ENCODE results near the gene ETV3L.

The ETV3L gene

GRCh38 chr1:157131281-157131680 is 31.7 kb upstream of the ETV3L start:
- 0 out of 2 replicates have a peak, but pooled peaks cover 2% of the 10 kb centered on the region for H3F3A ChIP-seq (ENCODE audit: control insufficient read depth, insufficient read depth)
- no peak overlapping the region for H3K27ac ChIP-seq (ENCODE audit: low read depth, low read length)
- no peak overlapping the region for H3K4me2 ChIP-seq (ENCODE audit: low read length)
- H3K79me2 ChIP-seq (ENCODE audit: control insufficient read depth, low read length): peaks cover 13% of the 10 kb centered on the region
- H3K4me3 ChIP-seq (ENCODE audit: low read length): no peak overlapping the region
- TF ChIP-seq, protein P1, sequence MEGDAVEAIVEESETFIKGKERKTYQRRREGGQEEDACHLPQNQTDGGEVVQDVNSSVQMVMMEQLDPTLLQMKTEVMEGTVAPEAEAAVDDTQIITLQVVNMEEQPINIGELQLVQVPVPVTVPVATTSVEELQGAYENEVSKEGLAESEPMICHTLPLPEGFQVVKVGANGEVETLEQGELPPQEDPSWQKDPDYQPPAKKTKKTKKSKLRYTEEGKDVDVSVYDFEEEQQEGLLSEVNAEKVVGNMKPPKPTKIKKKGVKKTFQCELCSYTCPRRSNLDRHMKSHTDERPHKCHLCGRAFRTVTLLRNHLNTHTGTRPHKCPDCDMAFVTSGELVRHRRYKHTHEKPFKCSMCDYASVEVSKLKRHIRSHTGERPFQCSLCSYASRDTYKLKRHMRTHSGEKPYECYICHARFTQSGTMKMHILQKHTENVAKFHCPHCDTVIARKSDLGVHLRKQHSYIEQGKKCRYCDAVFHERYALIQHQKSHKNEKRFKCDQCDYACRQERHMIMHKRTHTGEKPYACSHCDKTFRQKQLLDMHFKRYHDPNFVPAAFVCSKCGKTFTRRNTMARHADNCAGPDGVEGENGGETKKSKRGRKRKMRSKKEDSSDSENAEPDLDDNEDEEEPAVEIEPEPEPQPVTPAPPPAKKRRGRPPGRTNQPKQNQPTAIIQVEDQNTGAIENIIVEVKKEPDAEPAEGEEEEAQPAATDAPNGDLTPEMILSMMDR (IDR thresholded peaks at IDR 0.05; ENCODE audit: low read depth, low read length, poor library complexity, severe bottlenecking): no peak
- TF ChIP-seq EZH2phosphoT487 (IDR thresholded peaks at IDR 0.05; ENCODE audit: borderline replicate concordance, low read length): no peak
- 0 out of 2 replicates have a peak, but pooled peaks cover 3% of the 10 kb centered on the region for H4K20me1 ChIP-seq (ENCODE audit: control insufficient read depth, insufficient read depth, low read depth, low read length)
- no peaks in the 10 kb centered on the region for H3K9me2 ChIP-seq (replicated peaks; ENCODE audit: control insufficient read depth, low read length)
- no peaks in the 10 kb centered on the region for H3K27me3 ChIP-seq (ENCODE audit: control insufficient read depth, low read length)
- peaks cover 76% of the 10 kb centered on the region for H3K36me3 ChIP-seq (ENCODE audit: control insufficient read depth, low read length)
- H3K4me1 ChIP-seq (ENCODE audit: control insufficient read depth, low read length): peaks cover 4% of the 10 kb centered on the region
- no peaks in the 10 kb centered on the region for H3K9me3 ChIP-seq (ENCODE audit: control insufficient read depth, insufficient read depth, low read length)

- H3K4me1 ChIP-seq (ENCODE audit: control insufficient read depth, low read length): no peaks in the 10 kb centered on the region
- H3K4me2 ChIP-seq (ENCODE audit: low read length): no peak overlapping the region
- no peak overlapping the region for H3K4me3 ChIP-seq (ENCODE audit: low read length)
- H3F3A ChIP-seq (ENCODE audit: control insufficient read depth, insufficient read depth): no peaks in the 10 kb centered on the region; the same call in 1 of the 2 replicates
- peaks cover 2% of the 10 kb centered on the region; the same call in 1 of the 2 replicates for H3K79me2 ChIP-seq (ENCODE audit: control insufficient read depth, low read length)
- H3K9me3 ChIP-seq (ENCODE audit: control insufficient read depth, insufficient read depth, low read length): no peaks in the 10 kb centered on the region
- TF ChIP-seq, protein P1 (IDR thresholded peaks at IDR 0.05; ENCODE audit: low read depth, low read length, poor library complexity, severe bottlenecking): peak; percentile 37
- TF ChIP-seq EZH2phosphoT487 (IDR thresholded peaks at IDR 0.05; ENCODE audit: borderline replicate concordance, low read length): no peak
- H3K9me2 ChIP-seq (replicated peaks; ENCODE audit: control insufficient read depth, low read length): no peaks in the 10 kb centered on the region
- H3K27ac ChIP-seq (ENCODE audit: low read depth, low read length): no peak overlapping the region
- peaks cover 49% of the 10 kb centered on the region for H3K36me3 ChIP-seq (ENCODE audit: control insufficient read depth, low read length)
- no peaks in the 10 kb centered on the region for H4K20me1 ChIP-seq (ENCODE audit: control insufficient read depth, insufficient read depth, low read depth, low read length)
- no peaks in the 10 kb centered on the region for H3K27me3 ChIP-seq (ENCODE audit: control insufficient read depth, low read length)
These were observed 25.2 kb upstream of the ETV3L start for GRCh38 chr1:157124855-157125254.

GRCh38 chr1:157119448-157119847 is 19.8 kb upstream of the ETV3L start:
- H3K27ac ChIP-seq (ENCODE audit: low read depth, low read length): no peak overlapping the region
- TF ChIP-seq EZH2phosphoT487 (IDR thresholded peaks at IDR 0.05; ENCODE audit: borderline replicate concordance, low read length): no peak
- TF ChIP-seq, protein P1 (IDR thresholded peaks at IDR 0.05; ENCODE audit: low read depth, low read length, poor library complexity, severe bottlenecking): no peak

More at GRCh38 chr1:157119448-157119847, 19.8 kb upstream of the ETV3L start:
- Histone ChIP-seq H3F3A (ENCODE audit: control insufficient read depth, insufficient read depth) (no peaks in the 10 kb centered on the region; the same call in 1 of the 2 replicates), H3K4me3 (ENCODE audit: low read length) (no peak overlapping the region), H3K9me2 (replicated peaks; ENCODE audit: control insufficient read depth, low read length) (no peaks in the 10 kb centered on the region), H3K36me3 (ENCODE audit: control insufficient read depth, low read length) (peaks cover 19% of the 10 kb centered on the region), H4K20me1 (ENCODE audit: control insufficient read depth, insufficient read depth, low read depth, low read length) (no peaks in the 10 kb centered on the region), H3K4me1 (ENCODE audit: control insufficient read depth, low read length) (peaks cover 14% of the 10 kb centered on the region), H3K27me3 (ENCODE audit: control insufficient read depth, low read length) (no peaks in the 10 kb centered on the region), H3K9me3 (ENCODE audit: control insufficient read depth, insufficient read depth, low read length) (no peaks in the 10 kb centered on the region), H3K4me2 (ENCODE audit: low read length) (no peak overlapping the region), H3K79me2 (ENCODE audit: control insufficient read depth, low read length) (peaks cover 2% of the 10 kb centered on the region; the same call in 1 of the 2 replicates)

Data from DOHH2 (cell line).